Measurements from ENCODE around the gene C3AR1. TPM values are rescaled to one million over a fixed set of nuclear protein-coding genes. Genes with fewer than 3 reads are reported as not detected.

Gene C3AR1
- total and polyA plus RNA-seq, 2 of the 13 experiments (the other 11 are each of a cell fraction or from before 2014, with no cell fraction given) = not detected

GRCh38 chr12:8032242-8033152 lies 33.7 kb downstream of the C3AR1 start, which contains the start of gene FOXJ2 (continued):
- peak; percentile 83; the same call in 1 of the 2 replicates for TF ChIP-seq KAT7 (CRISPR knock-in tag; IDR thresholded peaks at IDR 0.05; ENCODE audit: borderline replicate concordance)
- TF ChIP-seq ZNF607 (CRISPR knock-in tag; IDR thresholded peaks at IDR 0.05; ENCODE audit: borderline replicate concordance) = 0 out of 2 replicates have a peak, but pooled peaks have one; percentile 20
- no peak for TF ChIP-seq SUZ12 (IDR thresholded peaks at IDR 0.05; ENCODE audit: low read depth, low read length)
- no peak for TF ChIP-seq SMC3 (IDR thresholded peaks at IDR 0.05; ENCODE audit: low read length)
- peak; percentile 26; the same call in 1 of the 2 replicates for TF ChIP-seq DR1 (CRISPR knock-in tag; IDR thresholded peaks at IDR 0.05)
- peak; percentile 44; the same call in 1 of the 2 replicates for TF ChIP-seq HES4 (CRISPR knock-in tag; IDR thresholded peaks at IDR 0.05; ENCODE audit: borderline replicate concordance)
- TF ChIP-seq ZNF512 (CRISPR knock-in tag; IDR thresholded peaks at IDR 0.05) = no peak
- peak; percentile 55; the same call in 1 of the 2 replicates for TF ChIP-seq SP4 (CRISPR knock-in tag; IDR thresholded peaks at IDR 0.05)
- TF ChIP-seq, protein P1, sequence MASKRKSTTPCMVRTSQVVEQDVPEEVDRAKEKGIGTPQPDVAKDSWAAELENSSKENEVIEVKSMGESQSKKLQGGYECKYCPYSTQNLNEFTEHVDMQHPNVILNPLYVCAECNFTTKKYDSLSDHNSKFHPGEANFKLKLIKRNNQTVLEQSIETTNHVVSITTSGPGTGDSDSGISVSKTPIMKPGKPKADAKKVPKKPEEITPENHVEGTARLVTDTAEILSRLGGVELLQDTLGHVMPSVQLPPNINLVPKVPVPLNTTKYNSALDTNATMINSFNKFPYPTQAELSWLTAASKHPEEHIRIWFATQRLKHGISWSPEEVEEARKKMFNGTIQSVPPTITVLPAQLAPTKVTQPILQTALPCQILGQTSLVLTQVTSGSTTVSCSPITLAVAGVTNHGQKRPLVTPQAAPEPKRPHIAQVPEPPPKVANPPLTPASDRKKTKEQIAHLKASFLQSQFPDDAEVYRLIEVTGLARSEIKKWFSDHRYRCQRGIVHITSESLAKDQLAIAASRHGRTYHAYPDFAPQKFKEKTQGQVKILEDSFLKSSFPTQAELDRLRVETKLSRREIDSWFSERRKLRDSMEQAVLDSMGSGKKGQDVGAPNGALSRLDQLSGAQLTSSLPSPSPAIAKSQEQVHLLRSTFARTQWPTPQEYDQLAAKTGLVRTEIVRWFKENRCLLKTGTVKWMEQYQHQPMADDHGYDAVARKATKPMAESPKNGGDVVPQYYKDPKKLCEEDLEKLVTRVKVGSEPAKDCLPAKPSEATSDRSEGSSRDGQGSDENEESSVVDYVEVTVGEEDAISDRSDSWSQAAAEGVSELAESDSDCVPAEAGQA (IDR thresholded peaks at IDR 0.05; ENCODE audit: low read depth) = no peak
- TF ChIP-seq, protein P1 (CRISPR knock-in tag; IDR thresholded peaks at IDR 0.05; ENCODE audit: borderline replicate concordance) = no peak
- no peak for TF ChIP-seq ZNF432 (CRISPR knock-in tag; IDR thresholded peaks at IDR 0.05; ENCODE audit: borderline replicate concordance)
- TF ChIP-seq ZNF230 (CRISPR knock-in tag; IDR thresholded peaks at IDR 0.05) = 0 out of 2 replicates have a peak, but pooled peaks have one; percentile 20
- TF ChIP-seq ZNF274 (CRISPR knock-in tag; IDR thresholded peaks at IDR 0.05) = peak; percentile 56; the same call in 1 of the 2 replicates
- TF ChIP-seq TSC22D2 (CRISPR knock-in tag; IDR thresholded peaks at IDR 0.05; ENCODE audit: borderline replicate concordance) = no peak
- TF ChIP-seq, protein P2, sequence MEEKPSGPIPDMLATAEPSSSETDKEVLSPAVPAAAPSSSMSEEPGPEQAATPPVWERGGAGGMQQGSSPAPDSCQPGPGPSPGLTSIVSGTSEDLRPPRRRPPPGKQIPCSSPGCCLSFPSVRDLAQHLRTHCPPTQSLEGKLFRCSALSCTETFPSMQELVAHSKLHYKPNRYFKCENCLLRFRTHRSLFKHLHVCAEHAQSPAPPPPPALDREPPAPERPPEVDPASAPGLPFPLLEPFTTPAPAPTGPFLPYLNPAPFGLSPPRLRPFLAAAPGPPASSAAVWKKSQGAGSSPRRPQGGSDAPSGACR (CRISPR knock-in tag; IDR thresholded peaks at IDR 0.05) = no peak
- no peak for TF ChIP-seq SP2 (CRISPR knock-in tag; IDR thresholded peaks at IDR 0.05)
- TF ChIP-seq TFE3 (CRISPR knock-in tag; IDR thresholded peaks at IDR 0.05) = no peak
- TF ChIP-seq, protein P3, sequence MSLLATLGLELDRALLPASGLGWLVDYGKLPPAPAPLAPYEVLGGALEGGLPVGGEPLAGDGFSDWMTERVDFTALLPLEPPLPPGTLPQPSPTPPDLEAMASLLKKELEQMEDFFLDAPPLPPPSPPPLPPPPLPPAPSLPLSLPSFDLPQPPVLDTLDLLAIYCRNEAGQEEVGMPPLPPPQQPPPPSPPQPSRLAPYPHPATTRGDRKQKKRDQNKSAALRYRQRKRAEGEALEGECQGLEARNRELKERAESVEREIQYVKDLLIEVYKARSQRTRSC (CRISPR knock-in tag; IDR thresholded peaks at IDR 0.05; ENCODE audit: low read depth) = peak; percentile 61; the same call in 1 of the 2 replicates

Measured in HepG2 (cell line).